HFFc6 (cell line): Measurements from ENCODE around the gene APBB2. TPM values are rescaled to one million over a fixed set of nuclear protein-coding genes. Genes with fewer than 3 reads are reported as not detected.

Experiments
- DNase-seq: peaks from one replicate; pipeline ENCODE4 v3.0.0-alpha.2; 2018
- H3K27ac Mint-ChIP-seq: 2 replicates; pipeline ENCODE4 v1.8.0; 2020; ENCODE audit warnings: mild to moderate bottlenecking, mixed read lengths
- H3K27me3 Mint-ChIP-seq: 2 replicates; pipeline ENCODE4 v1.8.0; 2021; ENCODE audit warnings: mild to moderate bottlenecking, moderate library complexity, mixed read lengths; ENCODE audit not compliant: insufficient read depth
- H3K36me3 Mint-ChIP-seq: 2 replicates; pipeline ENCODE4 v1.8.0; 2021; ENCODE audit warnings: low read depth, mixed read lengths
- H3K4me1 Mint-ChIP-seq: 2 replicates; pipeline ENCODE4 v1.8.0; 2020; ENCODE audit warnings: low read depth, mixed read lengths
- H3K4me3 Mint-ChIP-seq: 2 replicates; pipeline ENCODE4 v1.8.0; 2020; ENCODE audit warnings: mild to moderate bottlenecking, moderate library complexity, mixed read lengths
- H3K9me3 Mint-ChIP-seq: 2 replicates; pipeline ENCODE4 v1.8.0; 2020; ENCODE audit warnings: mild to moderate bottlenecking, mixed read lengths
- CTCF ChIP-seq: fragments of 200-600 bp; sonication (generic); IDR thresholded peaks from 2 replicates; pipeline ENCODE4 v1.5.0; 2021; ENCODE audit warnings: antibody characterized with exemption, mild to moderate bottlenecking
- total RNA-seq, 6 experiments: library from RNA; stranded (reverse); fragmentation: NEBNext Ultra II Directional; extraction: Animal tissue kit (Norgen Biotek cat#: 25700); gene quantifications; 2 replicates in 1 of 6; 3 replicates in 5 of 6; pipeline ENCODE4 v1.2.3, GENCODE V29; 2021

APBB2 gene
- total RNA-seq, 6 experiments from 2014 or later, result 32.4 to 45.5 (median 35.8) TPM

- DNase-seq, result no peak
- peaks cover 46% of the 10 kb centered on the region for H3K4me1 Mint-ChIP-seq
- no peak overlapping the region for H3K4me3 Mint-ChIP-seq
- H3K36me3 Mint-ChIP-seq, result no peaks in the 10 kb centered on the region
- H3K9me3 Mint-ChIP-seq, result no peaks in the 10 kb centered on the region
- no peaks in the 10 kb centered on the region for H3K27me3 Mint-ChIP-seq
- no peak for TF ChIP-seq CTCF
- no peak overlapping the region for H3K27ac Mint-ChIP-seq
Observed at GRCh38 chr4:41069838-41070237, 144.5 kb downstream of the APBB2 start.

- Mint-ChIP-seq H3K4me3 (no peak overlapping the region), H3K9me3 (no peaks in the 10 kb centered on the region), H3K4me1 (peaks cover 51% of the 10 kb centered on the region), H3K36me3 (no peaks in the 10 kb centered on the region), H3K27me3 (no peaks in the 10 kb centered on the region), H3K27ac (no peak overlapping the region)
- no peak for DNase-seq
- no peak for TF ChIP-seq CTCF
Observed at GRCh38 chr4:41069257-41069656, 145.1 kb downstream of the APBB2 start.

GRCh38 chr4:41067369-41067768 is 147.0 kb downstream of the APBB2 start:
- H3K27me3 Mint-ChIP-seq, result no peaks in the 10 kb centered on the region
- H3K4me1 Mint-ChIP-seq, result peaks cover 41% of the 10 kb centered on the region
- TF ChIP-seq CTCF, result no peak
- no peaks in the 10 kb centered on the region for H3K9me3 Mint-ChIP-seq
- DNase-seq, result no peak
- no peak overlapping the region for H3K4me3 Mint-ChIP-seq
- no peaks in the 10 kb centered on the region for H3K36me3 Mint-ChIP-seq
- H3K27ac Mint-ChIP-seq, result no peak overlapping the region

DNA sequence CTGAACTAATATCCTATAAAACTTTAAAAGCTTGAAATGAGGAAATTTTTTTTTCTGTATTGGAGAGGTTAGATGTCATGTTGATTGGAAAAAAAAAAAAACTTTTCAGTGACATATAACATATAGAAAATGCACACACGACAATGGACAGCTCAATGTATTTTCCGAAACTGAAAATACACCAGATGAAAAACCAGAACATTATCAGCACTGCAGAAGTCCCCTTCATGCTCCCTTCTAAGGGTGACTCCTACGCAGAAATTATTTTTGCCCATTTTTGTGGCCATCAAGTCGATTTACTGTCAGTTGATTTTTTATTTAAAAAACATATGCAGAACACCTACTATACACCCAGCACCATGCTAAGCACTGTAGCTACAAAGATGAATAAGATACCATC is 148.3 kb downstream of the APBB2 start:
- Mint-ChIP-seq H3K4me1 (peaks cover 40% of the 10 kb centered on the region), H3K36me3 (no peaks in the 10 kb centered on the region), H3K27ac (no peak overlapping the region), H3K9me3 (no peaks in the 10 kb centered on the region), H3K4me3 (no peak overlapping the region), H3K27me3 (no peaks in the 10 kb centered on the region)
- DNase-seq, result no peak
- no peak for TF ChIP-seq CTCF

DNA sequence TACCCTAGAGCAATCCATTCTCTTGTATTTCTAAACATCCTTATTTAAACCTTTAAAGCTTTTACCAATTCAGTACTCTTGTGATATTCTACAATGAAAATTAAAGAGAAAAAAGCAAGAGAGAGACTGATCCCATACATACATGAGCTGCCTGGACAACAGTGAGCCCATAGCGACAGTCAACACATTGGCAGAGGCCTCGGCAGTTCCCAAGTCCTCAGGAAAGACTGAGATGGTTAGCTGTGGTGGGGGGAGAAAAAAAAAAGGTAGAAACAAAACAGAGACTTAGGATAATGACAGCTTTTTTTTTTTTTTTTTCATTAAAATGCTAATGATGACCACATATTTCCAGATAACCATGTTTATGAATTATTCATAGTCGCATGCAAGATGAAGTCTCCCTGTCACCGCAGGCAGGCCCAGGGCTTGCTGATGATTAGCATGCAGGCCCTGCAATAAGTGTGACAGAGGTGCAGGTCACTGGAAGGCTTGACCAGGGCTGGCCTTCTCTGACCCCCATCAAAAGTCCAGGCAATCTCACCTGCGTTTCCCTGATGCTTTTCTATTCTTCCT is 148.8 kb downstream of the APBB2 start:
- peaks cover 40% of the 10 kb centered on the region for H3K4me1 Mint-ChIP-seq
- H3K4me3 Mint-ChIP-seq, result no peak overlapping the region
- no peak overlapping the region for H3K27ac Mint-ChIP-seq
- no peak for TF ChIP-seq CTCF
- no peaks in the 10 kb centered on the region for H3K27me3 Mint-ChIP-seq
- H3K36me3 Mint-ChIP-seq, result no peaks in the 10 kb centered on the region
- no peak for DNase-seq
- no peaks in the 10 kb centered on the region for H3K9me3 Mint-ChIP-seq

DNA sequence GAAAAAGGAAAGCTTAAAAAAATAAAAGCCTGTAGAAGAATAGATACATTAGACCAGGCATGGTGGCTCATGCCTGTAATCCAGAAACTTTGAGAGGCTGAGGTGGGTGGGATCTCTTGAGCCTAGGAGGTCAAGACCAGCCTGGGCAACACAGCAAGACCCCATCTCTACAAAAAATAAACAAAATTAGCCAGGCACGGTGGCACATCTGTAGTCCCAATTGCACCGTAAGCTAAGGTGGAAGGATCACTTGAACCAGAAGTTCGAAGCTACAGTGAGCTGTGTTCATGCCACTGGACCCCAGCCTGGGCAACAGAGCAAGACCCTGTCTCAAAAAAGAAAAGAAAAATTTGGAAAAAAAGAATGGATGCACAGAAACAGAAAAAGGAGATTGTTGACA is 149.4 kb downstream of the APBB2 start:
- DNase-seq, result no peak
- Mint-ChIP-seq H3K4me3 (no peak overlapping the region), H3K9me3 (no peaks in the 10 kb centered on the region), H3K27ac (no peak overlapping the region), H3K36me3 (no peaks in the 10 kb centered on the region), H3K4me1 (peaks cover 43% of the 10 kb centered on the region), H3K27me3 (no peaks in the 10 kb centered on the region)
- no peak for TF ChIP-seq CTCF
